Tibial nerve (tissue), 4 donors: Measurements from ENCODE around the gene MORC2.

Source experiments
- CTCF ChIP-seq, 5 experiments: fragments of 200-600 bp in 3 of 5; fragments of 450-650 bp in 2 of 5; sonication (generic) in 3 of 5; IDR thresholded peaks; one replicate each; pipeline ENCODE4 v1.5.1; 2016 to 2019; ENCODE audit warnings: antibody characterized with exemption in 5 of 5, mild to moderate bottlenecking in 3 of 5, moderate library complexity in 2 of 5
- EP300 ChIP-seq, 2 donors: sonication (generic); formaldehyde crosslinking; IDR thresholded peaks; one replicate each; pipeline ENCODE4 v1.6.1; 2017; ENCODE audit warnings: antibody characterized with exemption in 2 of 2, mild to moderate bottlenecking in 1 of 2
- POLR2A ChIP-seq, 2 donors: fragments of 450-650 bp; IDR thresholded peaks; one replicate each; pipeline ENCODE4 v1.6.1; 2017; ENCODE audit warnings: antibody characterized with exemption in 2 of 2, mild to moderate bottlenecking in 2 of 2, moderate library complexity in 2 of 2

- TF ChIP-seq CTCF (IDR thresholded peaks at IDR 0.05) (no peak), POLR2A (IDR thresholded peaks at IDR 0.05) (no peak), EP300 (IDR thresholded peaks at IDR 0.05) (no peak)
Measured at GRCh38 chr22:30906946-30907345, 61.6 kb downstream of the MORC2 start.
